HL-60/S4 (cell line): ENCODE results near the gene CUL1.

ENCODE experiments used
- in situ Hi-C: fragments of 300-500 bp; cut with MboI; formaldehyde crosslinking; loops from 2 replicates; pipeline ENCODE4 v1.14.3; 2022; ENCODE audit warnings: low sequenced_read_pairs

CUL1 gene

DNA sequence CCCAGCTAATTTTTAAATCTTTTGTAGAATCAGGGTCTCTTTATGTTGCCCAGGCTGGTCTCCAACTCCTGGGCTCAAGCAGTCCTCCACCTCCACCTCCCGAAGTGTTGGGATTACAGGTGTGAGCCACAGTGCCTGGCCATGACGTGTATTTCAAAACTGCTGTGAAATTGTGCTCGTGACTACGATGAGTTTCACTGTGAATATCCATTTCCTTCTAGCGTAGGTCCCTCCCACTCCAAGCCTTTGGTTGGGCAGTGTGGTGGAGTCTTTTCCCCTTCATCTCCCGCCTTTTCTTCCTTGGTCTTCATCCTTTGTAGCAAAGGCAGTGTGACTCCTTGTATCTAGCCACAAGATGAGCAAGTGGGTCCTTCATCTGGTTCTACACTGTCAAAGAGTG lies 56.2 kb downstream of the CUL1 start:
- in situ Hi-C loops, result no loop called here

DNA sequence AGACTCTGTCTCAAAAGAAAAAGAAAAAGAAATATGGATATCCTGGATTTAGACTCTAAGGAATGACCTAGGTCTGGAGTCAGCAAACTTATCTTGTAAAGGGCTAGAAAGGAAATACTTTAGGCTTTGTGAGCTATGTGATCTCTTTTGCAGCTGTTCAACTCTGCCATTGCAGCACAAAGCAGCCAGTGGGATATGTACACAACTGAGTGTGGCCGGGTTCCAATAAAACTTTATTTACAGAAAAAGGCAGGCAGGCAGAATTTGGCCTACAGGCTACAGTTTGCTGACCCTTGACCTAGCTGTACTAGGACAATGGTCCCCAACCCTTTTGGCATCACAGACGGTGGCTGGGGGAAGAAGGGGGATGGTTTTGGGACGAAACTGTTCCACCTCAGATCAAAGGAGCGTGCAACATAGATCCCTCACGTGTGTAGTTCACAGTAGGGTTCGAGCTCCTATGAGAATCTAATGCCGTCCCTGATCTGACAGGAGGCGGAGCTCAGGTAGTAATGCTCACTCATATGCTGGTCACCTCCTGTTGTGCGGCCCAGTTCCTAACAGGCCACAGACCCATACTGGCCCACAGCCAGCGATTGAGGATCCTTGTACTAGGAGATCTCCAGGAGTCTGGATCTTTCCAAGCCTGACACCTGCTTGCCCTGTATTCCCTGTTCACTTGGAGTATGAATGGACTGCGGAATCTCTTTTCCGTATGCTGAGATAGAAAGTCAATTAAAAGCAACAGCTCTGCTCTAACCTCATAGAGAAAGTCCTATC lies 63.0 kb downstream of the CUL1 start:
- in situ Hi-C loops, result no loop called here

GRCh38 chr7:148763622-148764021 lies 64.9 kb downstream of the CUL1 start:
- in situ Hi-C loops, result no loop called here

- in situ Hi-C loops, result no loop called here
These were observed 71.3 kb downstream of the CUL1 start for GRCh38 chr7:148770004-148770403.

DNA sequence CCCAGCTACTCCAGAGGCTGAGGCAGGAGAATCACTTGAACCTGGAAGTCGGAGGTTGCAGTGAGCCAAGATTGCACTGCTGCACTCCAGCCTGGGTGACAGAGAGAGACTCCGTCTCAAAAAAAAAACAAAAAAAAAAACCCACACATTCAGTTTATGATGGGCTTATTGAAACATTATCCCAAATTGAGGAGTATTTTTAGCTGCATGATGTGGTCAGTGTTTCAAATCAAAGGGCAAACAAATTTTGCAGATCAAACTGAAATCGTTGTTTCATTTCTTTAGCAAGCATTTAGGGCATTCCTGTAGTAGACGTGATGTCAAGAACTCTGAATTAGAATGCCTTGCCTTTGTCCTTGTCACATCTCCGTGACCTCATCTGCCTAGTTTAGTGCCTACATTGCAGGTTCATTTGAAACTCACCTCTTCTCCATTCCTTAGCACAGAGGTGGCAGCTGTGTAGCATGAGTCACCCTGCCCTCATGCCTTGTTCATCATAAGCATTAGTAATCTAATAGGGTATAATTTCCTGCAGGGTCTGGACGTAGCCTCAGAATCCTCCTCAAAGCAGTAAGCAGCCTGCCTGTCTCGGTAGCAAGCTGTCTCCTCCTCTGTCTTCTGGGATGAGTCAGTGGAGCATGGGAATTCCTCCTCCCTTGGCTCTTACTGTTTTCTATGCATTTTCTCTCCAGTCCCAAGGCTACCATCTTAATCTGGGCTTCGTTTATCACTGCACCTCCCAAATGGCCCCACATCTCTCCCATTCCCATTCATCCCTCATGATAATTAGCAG lies 73.8 kb downstream of the CUL1 start:
- in situ Hi-C loops, result no loop called here

DNA sequence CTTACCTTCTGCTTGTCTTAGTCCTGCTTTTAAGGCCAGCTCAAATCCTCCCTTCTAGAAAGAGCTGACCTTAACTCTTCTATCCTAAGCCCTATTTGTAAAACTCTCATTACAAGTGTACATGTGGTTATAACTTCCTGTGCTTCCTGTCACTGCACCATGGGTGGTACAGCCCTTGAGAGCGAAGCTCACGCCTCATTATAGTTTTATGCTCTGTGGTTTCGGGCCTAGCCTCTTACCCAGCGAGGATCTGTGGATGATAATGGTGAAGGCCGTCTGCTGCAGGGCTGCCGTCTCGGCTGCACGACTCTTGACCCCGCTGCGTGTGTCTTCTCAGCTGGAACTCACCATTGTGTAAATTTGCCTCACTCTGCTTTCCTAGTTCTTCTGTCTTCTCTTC lies 74.6 kb downstream of the CUL1 start:
- in situ Hi-C loops, result no loop called here

DNA sequence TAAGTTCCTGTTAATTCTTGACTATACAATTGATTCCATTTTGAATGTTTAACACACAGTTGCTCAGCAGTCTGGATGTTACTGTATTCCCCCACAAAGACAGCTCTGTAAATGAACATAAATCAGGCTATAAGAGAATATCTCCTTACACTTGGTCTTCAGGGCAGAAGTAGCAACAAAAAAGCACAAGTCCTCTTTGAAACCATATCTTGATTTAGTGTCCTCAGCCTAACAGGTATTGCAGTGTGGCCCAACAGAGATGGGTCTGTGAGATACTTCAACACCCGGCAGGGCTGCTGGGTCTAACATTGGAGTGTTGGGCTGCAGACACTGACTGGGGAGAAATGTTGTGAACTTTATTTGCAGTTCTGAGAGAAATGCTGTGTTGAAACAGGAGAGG lies 75.8 kb downstream of the CUL1 start:
- in situ Hi-C loops, result no loop called here

- in situ Hi-C loops, result no loop called here
These were observed 84.2 kb downstream of the CUL1 start for GRCh38 chr7:148782757-148783456.

- in situ Hi-C loops, result no loop called here
These were observed 85.3 kb downstream of the CUL1 start for GRCh38 chr7:148783801-148784527.

- in situ Hi-C loops, result no loop called here
These were observed 89.0 kb downstream of the CUL1 start for GRCh38 chr7:148787571-148788295.

DNA sequence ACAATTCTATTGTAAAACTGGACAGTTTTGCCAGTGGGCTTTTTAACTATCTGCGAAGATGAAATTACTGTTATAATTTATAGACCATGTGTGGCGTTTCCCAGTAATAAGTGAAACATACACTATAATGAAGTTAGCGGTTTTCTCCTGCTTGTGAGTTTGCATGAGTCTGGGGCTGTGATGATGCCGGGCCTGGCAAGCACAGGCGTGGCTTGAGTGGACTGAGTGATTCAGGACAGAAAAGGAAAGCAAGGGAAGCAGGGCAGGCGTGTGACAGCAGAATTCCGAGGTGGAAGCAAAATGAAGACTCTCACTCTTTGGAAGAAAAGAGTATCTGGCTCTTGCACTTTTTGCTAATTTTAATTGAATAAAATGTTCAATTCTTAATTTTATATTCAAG lies 90.5 kb downstream of the CUL1 start:
- in situ Hi-C loops, result no loop called here

DNA sequence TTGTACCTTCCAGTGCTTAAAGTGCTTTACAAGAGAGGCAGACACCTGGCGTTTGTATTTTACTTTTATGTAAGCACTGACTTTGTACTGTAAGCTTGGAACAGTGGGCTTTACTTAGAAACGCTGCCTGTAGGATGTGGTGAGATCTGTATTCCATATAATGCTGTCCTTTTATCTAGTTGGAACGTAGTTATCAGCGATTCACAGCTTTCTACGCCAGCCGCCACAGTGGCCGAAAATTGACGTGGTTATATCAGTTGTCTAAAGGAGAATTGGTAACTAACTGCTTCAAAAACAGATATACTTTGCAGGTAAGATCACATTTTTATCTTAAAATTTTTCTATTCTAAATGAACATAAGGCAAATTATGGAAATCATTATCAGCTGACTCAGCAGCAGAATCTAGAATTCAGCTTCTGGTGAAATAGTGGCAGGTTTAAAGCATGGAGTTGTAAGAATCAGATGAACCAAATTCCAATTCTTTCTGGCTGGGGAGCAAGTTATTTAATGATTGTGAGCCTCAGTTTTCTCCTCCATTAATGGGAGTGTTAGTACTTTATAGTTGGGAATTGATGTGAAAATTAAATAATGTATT lies 91.5 kb downstream of the CUL1 start:
- in situ Hi-C loops, result no loop called here

DNA sequence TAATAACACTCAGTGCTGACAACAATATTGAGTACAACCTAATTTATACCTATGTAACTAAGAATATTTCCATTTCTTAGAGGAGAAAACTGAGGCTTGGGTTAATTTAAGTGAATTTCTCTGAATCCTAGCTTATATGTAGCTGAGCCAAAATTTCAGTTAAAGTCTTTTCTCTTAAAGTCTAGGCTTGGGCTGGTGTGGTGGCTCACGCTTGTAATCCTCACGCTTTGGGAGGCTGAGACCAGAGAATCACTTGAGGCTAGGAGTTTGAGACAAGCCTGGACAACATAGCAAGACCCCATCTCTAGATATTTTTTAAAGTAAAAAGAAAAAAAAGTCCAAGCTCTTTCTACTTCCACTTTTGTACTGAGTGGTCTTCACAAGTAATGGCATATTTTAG lies 92.1 kb downstream of the CUL1 start:
- in situ Hi-C loops, result no loop called here

GRCh38 chr7:148791546-148791945 lies 92.8 kb downstream of the CUL1 start:
- in situ Hi-C loops, result no loop called here

DNA sequence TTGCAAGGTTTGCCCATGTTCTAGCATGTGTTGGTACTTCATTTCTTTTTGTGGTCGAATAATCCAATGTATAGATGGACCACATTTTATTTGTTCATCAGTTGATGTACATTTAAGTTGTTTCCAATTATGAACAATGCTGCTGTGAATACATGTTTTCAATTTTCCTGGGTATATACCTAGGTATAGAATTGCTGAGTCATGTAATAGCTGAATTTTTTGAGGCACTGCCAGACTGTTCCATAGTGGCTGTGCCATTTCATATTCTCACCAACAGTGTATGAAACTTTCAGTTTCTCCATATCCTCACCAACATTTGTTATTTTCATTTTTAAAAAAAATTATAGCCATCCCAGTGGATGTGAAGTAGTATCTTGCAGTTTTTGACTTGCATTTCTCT lies 94.9 kb downstream of the CUL1 start:
- in situ Hi-C loops, result no loop called here

DNA sequence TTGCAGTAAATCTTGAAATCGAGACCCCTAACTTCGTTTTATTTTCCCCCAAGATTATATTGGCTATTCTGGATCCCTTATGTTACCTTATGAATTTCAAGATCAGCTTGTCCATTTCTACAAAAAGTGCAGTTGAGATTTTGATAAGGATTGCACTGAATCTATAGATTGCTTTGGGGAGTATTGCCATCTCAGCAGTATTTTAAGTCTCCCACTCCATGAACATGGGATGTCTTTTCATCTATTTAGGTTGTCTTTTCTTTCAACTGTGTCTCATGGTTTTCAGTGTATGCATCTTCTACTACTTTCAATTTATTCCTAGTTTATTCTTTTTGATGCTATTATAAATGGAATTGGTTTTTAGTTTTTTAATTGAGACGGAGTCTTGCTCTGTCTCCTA lies 95.8 kb downstream of the CUL1 start:
- in situ Hi-C loops, result no loop called here

- in situ Hi-C loops, result no loop called here
These were observed 98.1 kb downstream of the CUL1 start for GRCh38 chr7:148796841-148797240.

GRCh38 chr7:148799893-148800555 lies 101.3 kb downstream of the CUL1 start:
- in situ Hi-C loops, result no loop called here

GRCh38 chr7:148800677-148801076 lies 102.0 kb downstream of the CUL1 start:
- in situ Hi-C loops, result no loop called here

GRCh38 chr7:148802101-148802493 lies 103.4 kb downstream of the CUL1 start:
- in situ Hi-C loops, result no loop called here
